PC-9 (cell line): ENCODE results near the gene VPS9D1.

ENCODE experiments used
- EZH2 ChIP-seq: fragments of 200-600 bp; sonication (generic); IDR thresholded peaks from 2 replicates; pipeline ENCODE4 v1.8.0; 2017; ENCODE audit warnings: antibody characterized with exemption, low read depth
- TF ChIP-seq, protein P1 (sequence below): fragments of 200-600 bp; sonication (generic); conservative IDR thresholded peaks from 2 replicates; pipeline ENCODE4 v1.6.1; 2017; ENCODE audit warnings: mixed run types, antibody characterized with exemption, mild to moderate bottlenecking, moderate library complexity

DNA sequence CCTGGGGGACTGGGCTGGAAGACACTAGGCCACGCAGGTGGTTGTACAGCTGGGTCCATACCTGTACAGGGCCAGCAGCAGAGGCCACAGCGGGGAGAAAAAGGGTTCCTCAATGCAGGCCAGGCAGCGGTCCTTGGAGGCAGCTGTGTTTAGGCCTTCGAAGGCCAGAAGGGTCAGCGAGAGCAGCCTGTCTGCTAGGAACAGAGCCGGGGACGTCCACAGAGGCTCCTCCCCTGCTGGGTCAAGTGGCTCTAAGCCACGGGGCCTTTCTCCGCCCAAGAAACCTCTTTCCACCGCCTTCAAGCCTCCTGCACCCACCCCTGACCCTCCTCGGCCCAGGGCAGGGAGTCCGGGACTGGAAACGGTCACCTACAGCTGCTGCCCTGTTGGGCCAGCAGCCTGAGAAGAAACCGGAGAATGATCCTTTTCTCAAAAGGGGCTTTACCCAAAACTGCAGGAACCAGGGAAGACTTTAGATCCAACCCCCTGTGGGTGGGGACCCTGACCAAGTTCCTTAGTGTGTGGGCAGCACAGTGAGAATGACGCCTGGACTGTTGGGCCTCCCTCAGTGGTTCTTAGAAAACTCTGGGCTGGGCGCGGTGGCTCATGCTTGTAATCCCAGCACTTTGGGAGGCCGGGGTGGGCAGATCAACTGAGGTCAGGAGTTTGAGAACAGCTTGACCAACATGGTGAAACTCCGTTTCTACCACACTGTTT lies 10.8 kb downstream of the VPS9D1 start:
- TF ChIP-seq, protein P1, sequence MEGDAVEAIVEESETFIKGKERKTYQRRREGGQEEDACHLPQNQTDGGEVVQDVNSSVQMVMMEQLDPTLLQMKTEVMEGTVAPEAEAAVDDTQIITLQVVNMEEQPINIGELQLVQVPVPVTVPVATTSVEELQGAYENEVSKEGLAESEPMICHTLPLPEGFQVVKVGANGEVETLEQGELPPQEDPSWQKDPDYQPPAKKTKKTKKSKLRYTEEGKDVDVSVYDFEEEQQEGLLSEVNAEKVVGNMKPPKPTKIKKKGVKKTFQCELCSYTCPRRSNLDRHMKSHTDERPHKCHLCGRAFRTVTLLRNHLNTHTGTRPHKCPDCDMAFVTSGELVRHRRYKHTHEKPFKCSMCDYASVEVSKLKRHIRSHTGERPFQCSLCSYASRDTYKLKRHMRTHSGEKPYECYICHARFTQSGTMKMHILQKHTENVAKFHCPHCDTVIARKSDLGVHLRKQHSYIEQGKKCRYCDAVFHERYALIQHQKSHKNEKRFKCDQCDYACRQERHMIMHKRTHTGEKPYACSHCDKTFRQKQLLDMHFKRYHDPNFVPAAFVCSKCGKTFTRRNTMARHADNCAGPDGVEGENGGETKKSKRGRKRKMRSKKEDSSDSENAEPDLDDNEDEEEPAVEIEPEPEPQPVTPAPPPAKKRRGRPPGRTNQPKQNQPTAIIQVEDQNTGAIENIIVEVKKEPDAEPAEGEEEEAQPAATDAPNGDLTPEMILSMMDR, result no peak
- TF ChIP-seq EZH2, result no peak
